Panc1 (cell line): ENCODE measurements around the gene CCL28. TPM values are rescaled to one million over a fixed set of nuclear protein-coding genes. Genes with fewer than 3 reads are reported as not detected.
"Not testable (repeated sequence)": the region's sequence is repeated elsewhere in the genome, so short reads cannot be mapped to it uniquely, and the experiment has no call there.

Experiments used
- ATAC-seq: fragments of 200-7000 bp; cut with Tn5 transposase; 2 replicates; pipeline ENCODE4 v1.9.1; 2020; ENCODE audit warnings: mild to moderate bottlenecking, moderate library complexity
- BruUV-seq: library from RNA; stranded (reverse); fragments of 400-500 nt; replicated peaks from 2 replicates; lab custom pipeline; 2021; lab: Mats Ljungman, UMichigan
- CTCF ChIA-PET: fragments of 300-600 bp; sonication (Branson Sonifier 250); formaldehyde crosslinking; loops from one replicate; lab custom pipeline; 2022; ENCODE audit warnings: antibody characterized with exemption; lab: Charles Lee
- POLR2A ChIA-PET: fragments of 300-600 bp; sonication (Branson Sonifier 250); formaldehyde crosslinking; loops from one replicate; lab custom pipeline; 2022; ENCODE audit warnings: antibody characterized with exemption; lab: Charles Lee
- DNase-seq: peaks from one replicate; pipeline ENCODE4 v3.0.0-alpha.2; 2010; ENCODE audit warnings: low read depth, low spot score
- H3K27ac ChIP-seq: 2 replicates; pipeline ENCODE4 v1.5.1; 2011; ENCODE audit warnings: mild to moderate bottlenecking, low read length, inconsistent platforms
- H3K27me3 ChIP-seq: fragments of 200-500 bp; sonication (Bioruptor generic); 2 replicates; pipeline ENCODE4 v1.6.0; 2014; ENCODE audit warnings: low read length, inconsistent platforms; ENCODE audit not compliant: control insufficient read depth, insufficient read depth
- H3K36me3 ChIP-seq: fragments of 200-500 bp; sonication (Bioruptor generic); 2 replicates; pipeline ENCODE4 v1.5.1; 2014; ENCODE audit warnings: inconsistent platforms, mild to moderate bottlenecking, low read length, moderate library complexity; ENCODE audit not compliant: control insufficient read depth, insufficient read depth
- H3K4me1 ChIP-seq: 2 replicates; pipeline ENCODE4 v1.5.1; 2011; ENCODE audit warnings: inconsistent platforms, mild to moderate bottlenecking, low read length, moderate library complexity; ENCODE audit not compliant: control insufficient read depth, insufficient read depth
- H3K4me3 ChIP-seq, 2 experiments: 2 replicates each; pipeline ENCODE4 v1.5.1; 2011 to 2012; ENCODE audit warnings: low read depth in 2 of 2, low read length in 2 of 2, mild to moderate bottlenecking in 2 of 2, inconsistent platforms in 1 of 2, moderate library complexity in 1 of 2
- H3K9me3 ChIP-seq: fragments of 200-500 bp; sonication (Bioruptor generic); 2 replicates; pipeline ENCODE4 v1.5.1; 2014; ENCODE audit warnings: low read depth, mild to moderate bottlenecking, inconsistent platforms, low read length, moderate library complexity; ENCODE audit not compliant: control insufficient read depth, insufficient read depth
- POLR2AphosphoS5 ChIP-seq: IDR thresholded peaks from 2 replicates; pipeline ENCODE4 v1.6.1; 2012; ENCODE audit warnings: mild to moderate bottlenecking, low read depth, low read length, moderate library complexity
- SIN3A ChIP-seq: IDR thresholded peaks from 2 replicates; pipeline ENCODE4 v1.6.1; 2012; ENCODE audit warnings: low read depth, mild to moderate bottlenecking, low read length, moderate library complexity, borderline replicate concordance; ENCODE audit not compliant: insufficient read depth
- TCF7L2 ChIP-seq: IDR thresholded peaks from 2 replicates; pipeline ENCODE4 v1.6.1; 2011; ENCODE audit warnings: mild to moderate bottlenecking, low read depth, low read length, inconsistent platforms
- in situ Hi-C: cut with HindIII; loops from 2 replicates; pipeline ENCODE4 v1.10.0; 2016; ENCODE audit warnings: low sequenced_read_pairs, low pct_unique_long_range_greater_than_20kb
- intact Hi-C: fragments of 100-400 bp; cut with micrococcal nuclease; formaldehyde crosslinking; loops from one replicate; pipeline ENCODE4 v1.10.0; 2022; ENCODE audit not compliant: unreplicated experiment
- total RNA-seq: library from RNA; stranded (reverse); gene quantifications from one replicate; pipeline ENCODE4 v1.2.1, GENCODE V29; 2021; ENCODE audit not compliant: unreplicated experiment
- TF ChIP-seq, protein P1 (sequence below), 2 experiments: IDR thresholded peaks; 2 replicates each; pipeline ENCODE4 v1.6.1; 2011 to 2012; ENCODE audit warnings: low read depth in 2 of 2, control low read depth in 1 of 2, low read length in 1 of 2, mild to moderate bottlenecking in 1 of 2, moderate library complexity in 1 of 2; ENCODE audit not compliant: insufficient read depth in 1 of 2
- TF ChIP-seq, protein P2 (sequence below): fragments of 450-650 bp; IDR thresholded peaks from 2 replicates; pipeline ENCODE4 v1.5.1; 2017; ENCODE audit warnings: mild to moderate bottlenecking

Gene CCL28
- total RNA-seq, 1 experiment from 2014 or later, result 5.8 TPM

DNA sequence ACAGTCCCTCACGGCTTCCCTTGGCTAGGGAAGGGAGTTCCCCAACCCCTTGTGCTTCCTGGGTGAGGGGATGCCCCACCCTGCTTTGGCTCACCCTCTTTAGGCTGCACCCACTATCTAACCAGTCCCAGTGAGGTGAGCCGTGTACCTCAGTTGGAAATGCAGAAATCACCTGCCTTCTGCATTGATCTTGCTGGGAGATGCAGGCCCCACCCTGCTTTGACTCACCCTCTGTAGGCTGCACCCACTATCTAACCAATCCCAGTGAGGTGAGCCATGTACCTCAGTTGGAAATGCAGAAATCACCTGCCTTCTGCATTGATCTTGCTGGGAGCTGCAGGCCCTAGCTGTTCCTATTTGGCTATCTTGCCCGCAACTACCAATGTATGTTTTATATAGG is 44.7 kb downstream of the CCL28 start:
- intact Hi-C loops (no loop called here), in situ Hi-C loops (no loop called here)
- POLR2A ChIA-PET, result no interaction called here
- peaks cover 8% of the 10 kb centered on the region; the same call in 1 of the 2 replicates for H3K27me3 ChIP-seq
- no peak for DNase-seq
- no peak overlapping the region for H3K4me3 ChIP-seq
- no TSS peak for BruUV-seq
- no peak overlapping the region for H3K27ac ChIP-seq
- H3K4me1 ChIP-seq, result no peaks in the 10 kb centered on the region
- H3K36me3 ChIP-seq, result no peaks in the 10 kb centered on the region
- CTCF ChIA-PET, result no interaction called here
- no peak for TF ChIP-seq POLR2AphosphoS5
- TF ChIP-seq TCF7L2, result no peak
- TF ChIP-seq SIN3A, result no peak
- TF ChIP-seq, protein P1, sequence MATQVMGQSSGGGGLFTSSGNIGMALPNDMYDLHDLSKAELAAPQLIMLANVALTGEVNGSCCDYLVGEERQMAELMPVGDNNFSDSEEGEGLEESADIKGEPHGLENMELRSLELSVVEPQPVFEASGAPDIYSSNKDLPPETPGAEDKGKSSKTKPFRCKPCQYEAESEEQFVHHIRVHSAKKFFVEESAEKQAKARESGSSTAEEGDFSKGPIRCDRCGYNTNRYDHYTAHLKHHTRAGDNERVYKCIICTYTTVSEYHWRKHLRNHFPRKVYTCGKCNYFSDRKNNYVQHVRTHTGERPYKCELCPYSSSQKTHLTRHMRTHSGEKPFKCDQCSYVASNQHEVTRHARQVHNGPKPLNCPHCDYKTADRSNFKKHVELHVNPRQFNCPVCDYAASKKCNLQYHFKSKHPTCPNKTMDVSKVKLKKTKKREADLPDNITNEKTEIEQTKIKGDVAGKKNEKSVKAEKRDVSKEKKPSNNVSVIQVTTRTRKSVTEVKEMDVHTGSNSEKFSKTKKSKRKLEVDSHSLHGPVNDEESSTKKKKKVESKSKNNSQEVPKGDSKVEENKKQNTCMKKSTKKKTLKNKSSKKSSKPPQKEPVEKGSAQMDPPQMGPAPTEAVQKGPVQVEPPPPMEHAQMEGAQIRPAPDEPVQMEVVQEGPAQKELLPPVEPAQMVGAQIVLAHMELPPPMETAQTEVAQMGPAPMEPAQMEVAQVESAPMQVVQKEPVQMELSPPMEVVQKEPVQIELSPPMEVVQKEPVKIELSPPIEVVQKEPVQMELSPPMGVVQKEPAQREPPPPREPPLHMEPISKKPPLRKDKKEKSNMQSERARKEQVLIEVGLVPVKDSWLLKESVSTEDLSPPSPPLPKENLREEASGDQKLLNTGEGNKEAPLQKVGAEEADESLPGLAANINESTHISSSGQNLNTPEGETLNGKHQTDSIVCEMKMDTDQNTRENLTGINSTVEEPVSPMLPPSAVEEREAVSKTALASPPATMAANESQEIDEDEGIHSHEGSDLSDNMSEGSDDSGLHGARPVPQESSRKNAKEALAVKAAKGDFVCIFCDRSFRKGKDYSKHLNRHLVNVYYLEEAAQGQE (IDR thresholded peaks at IDR 0.05; ENCODE audit: insufficient read depth in 1 of 2, low read depth in 2 of 2, low read length in 1 of 2), result no peak
- TF ChIP-seq, protein P2, sequence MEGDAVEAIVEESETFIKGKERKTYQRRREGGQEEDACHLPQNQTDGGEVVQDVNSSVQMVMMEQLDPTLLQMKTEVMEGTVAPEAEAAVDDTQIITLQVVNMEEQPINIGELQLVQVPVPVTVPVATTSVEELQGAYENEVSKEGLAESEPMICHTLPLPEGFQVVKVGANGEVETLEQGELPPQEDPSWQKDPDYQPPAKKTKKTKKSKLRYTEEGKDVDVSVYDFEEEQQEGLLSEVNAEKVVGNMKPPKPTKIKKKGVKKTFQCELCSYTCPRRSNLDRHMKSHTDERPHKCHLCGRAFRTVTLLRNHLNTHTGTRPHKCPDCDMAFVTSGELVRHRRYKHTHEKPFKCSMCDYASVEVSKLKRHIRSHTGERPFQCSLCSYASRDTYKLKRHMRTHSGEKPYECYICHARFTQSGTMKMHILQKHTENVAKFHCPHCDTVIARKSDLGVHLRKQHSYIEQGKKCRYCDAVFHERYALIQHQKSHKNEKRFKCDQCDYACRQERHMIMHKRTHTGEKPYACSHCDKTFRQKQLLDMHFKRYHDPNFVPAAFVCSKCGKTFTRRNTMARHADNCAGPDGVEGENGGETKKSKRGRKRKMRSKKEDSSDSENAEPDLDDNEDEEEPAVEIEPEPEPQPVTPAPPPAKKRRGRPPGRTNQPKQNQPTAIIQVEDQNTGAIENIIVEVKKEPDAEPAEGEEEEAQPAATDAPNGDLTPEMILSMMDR, result no peak
- no peaks in the 10 kb centered on the region for H3K9me3 ChIP-seq
- no peak for ATAC-seq

DNA sequence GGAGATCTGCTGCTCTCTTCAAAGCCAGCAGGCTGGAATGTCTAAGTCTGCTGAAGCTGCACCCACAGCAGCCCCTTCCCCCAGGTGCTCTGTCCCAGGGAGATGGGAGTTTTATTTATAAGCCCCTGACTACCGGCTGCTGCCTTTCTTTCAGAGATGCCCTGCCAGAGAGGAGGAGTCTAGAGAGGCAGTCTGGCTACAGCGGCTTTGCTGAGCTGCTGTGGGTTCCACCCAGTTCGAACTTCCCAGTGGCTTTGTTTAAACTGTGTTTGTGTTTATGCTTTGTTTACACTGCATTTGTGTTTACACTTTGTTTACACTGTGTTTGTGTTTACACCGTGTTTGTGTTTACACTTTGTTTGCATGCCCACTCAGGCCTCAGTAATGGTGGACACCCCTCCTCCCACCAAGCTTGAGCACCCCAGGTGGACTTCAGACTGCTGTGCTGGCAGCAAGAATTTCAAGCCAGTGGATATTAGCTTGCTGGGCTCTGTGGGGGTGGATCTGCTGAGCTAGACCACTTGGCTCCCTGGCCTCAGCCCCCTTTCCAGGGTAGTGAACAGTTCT is 45.4 kb downstream of the CCL28 start:
- CTCF ChIA-PET, POLR2A ChIA-PET: not testable (repeated sequence)

DNA sequence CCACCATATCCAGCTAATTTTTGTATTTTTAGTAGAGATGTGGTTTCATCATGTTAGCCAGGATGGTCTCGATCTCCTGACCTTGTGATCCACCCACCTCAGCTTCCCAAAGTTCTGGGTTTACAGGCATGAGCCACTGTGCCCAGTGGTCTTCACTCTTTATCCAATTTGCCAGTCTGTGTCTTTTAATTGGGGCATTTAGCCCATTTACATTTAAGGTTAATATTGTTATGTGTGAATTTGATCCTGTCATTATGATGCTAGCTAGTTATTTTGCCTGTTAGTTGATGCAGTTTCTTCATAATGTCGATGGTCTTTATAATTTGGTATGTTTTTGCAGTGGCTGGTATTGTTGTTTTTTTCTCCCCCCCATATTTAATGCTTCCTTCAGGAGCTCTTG is 47.0 kb downstream of the CCL28 start:
- CTCF ChIA-PET, DNase-seq, H3K4me1 ChIP-seq, H3K4me3 ChIP-seq, H3K27ac ChIP-seq, H3K27me3 ChIP-seq, in situ Hi-C loops, BruUV-seq, H3K36me3 ChIP-seq, H3K9me3 ChIP-seq, intact Hi-C loops, ATAC-seq: not testable (repeated sequence)
- POLR2A ChIA-PET, result interaction anchor here (0.6 to 0.7 kb wide), 2 partner anchors 60 to 170 kb away, joined by 3 to 10 read pairs; no protein-coding TSS in a partner anchor

More for the DNA sequence above, 45.4 kb downstream of the CCL28 start:
- H3K4me1 ChIP-seq, H3K27me3 ChIP-seq, in situ Hi-C loops, ATAC-seq, BruUV-seq, H3K9me3 ChIP-seq, H3K36me3 ChIP-seq, H3K27ac ChIP-seq, H3K4me3 ChIP-seq, DNase-seq, intact Hi-C loops: not testable (repeated sequence)
